GM12874 (cell line): ENCODE data around the gene AUTS2.

ENCODE experiments used
- TF ChIP-seq, protein P1 (sequence below): IDR thresholded peaks from 2 replicates; pipeline ENCODE4 v1.5.1; 2011; ENCODE audit warnings: low read depth, mild to moderate bottlenecking, control low read depth, low read length, moderate library complexity; ENCODE audit not compliant: insufficient read depth

Gene AUTS2

DNA sequence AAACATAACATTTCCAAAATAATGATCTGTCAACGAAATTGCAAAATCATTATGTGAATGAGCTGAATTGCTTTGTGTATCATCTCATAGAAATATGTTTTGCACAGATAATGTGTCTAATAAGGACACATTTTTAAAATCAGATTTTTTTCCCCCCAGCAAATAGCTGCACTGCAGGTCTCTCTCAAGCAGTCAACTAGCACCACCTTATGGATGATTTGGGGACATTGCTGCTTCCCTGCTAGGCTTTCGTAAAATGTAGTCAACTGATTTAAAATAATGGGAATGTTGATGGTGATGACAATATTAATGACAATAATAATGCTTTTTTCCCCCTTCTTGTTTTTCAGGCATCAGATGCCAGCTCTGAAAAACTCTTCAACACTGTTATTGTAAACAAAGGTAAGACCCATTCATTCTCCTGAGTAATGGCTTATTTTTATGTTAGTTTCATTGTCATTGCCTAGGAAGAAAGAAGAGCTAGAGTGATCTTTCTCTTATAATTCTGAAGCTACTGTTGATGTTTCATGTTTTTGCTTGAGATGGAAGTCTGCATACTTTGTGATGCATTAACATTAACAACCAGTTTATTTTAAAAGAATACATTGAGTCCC is 1100.1 kb downstream of the AUTS2 start:
- TF ChIP-seq, protein P1, sequence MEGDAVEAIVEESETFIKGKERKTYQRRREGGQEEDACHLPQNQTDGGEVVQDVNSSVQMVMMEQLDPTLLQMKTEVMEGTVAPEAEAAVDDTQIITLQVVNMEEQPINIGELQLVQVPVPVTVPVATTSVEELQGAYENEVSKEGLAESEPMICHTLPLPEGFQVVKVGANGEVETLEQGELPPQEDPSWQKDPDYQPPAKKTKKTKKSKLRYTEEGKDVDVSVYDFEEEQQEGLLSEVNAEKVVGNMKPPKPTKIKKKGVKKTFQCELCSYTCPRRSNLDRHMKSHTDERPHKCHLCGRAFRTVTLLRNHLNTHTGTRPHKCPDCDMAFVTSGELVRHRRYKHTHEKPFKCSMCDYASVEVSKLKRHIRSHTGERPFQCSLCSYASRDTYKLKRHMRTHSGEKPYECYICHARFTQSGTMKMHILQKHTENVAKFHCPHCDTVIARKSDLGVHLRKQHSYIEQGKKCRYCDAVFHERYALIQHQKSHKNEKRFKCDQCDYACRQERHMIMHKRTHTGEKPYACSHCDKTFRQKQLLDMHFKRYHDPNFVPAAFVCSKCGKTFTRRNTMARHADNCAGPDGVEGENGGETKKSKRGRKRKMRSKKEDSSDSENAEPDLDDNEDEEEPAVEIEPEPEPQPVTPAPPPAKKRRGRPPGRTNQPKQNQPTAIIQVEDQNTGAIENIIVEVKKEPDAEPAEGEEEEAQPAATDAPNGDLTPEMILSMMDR: peak; percentile 71

DNA sequence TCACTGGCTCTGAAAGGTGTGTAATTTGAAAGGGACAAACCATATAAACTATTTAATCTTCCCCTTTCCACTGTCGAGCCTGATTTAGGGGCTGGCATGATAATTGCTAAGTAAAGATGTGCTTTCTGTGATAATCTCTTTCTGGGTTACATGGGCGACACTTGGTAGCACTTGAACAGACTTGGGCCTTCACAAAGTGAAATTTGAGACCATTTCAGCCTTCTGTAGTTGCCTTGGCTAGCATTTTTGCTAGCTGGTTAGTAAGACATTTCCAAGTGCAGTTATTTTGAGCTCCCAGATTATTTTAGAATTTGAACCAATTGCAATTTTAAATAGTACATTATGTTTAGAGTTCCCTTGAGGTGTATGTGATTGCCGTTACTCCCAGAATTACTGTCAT is 1101.0 kb downstream of the AUTS2 start:
- TF ChIP-seq, protein P1: no peak

DNA sequence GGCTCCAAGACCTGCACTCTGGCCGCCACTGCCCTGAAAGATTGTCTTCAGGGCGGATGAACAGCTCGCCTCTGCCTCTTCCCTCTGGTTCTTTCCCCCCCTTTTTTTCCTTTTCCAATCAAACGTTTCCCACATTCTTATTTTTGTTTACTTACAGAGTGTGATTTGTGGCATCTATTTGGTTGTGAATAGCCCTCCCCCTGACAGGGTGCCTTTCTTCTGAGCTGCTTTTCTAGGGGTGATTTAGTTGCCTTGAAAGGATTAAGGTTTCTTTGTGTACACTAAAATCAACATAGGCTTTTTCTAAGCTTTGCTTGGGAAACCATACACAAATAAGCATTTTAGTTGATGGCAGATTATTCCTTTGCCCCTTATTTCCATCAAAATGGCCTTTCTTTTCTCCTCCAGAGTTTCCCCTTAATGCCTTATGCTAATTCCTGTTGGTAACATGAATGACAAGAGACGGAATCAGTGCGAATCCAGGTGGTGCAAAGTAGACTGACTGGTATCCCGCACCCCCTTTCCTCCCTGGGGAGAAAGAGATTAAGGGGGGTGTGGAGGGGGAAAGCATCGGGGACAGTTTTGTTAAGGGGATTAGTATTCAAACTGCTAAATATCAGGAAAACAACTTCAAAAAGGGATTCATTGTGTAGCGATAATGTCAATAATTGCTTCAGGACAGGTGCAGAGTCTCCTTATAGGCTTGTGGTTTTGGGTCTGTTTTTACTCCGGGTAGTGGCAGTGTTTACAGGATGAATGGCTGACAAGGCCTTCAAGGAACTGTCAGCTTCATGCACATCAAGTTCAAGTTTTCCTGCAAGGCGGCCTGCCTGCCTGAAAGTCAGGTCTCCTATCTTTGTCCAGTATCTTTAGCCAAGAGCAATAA is 1102.0 kb downstream of the AUTS2 start:
- TF ChIP-seq, protein P1: no peak

DNA sequence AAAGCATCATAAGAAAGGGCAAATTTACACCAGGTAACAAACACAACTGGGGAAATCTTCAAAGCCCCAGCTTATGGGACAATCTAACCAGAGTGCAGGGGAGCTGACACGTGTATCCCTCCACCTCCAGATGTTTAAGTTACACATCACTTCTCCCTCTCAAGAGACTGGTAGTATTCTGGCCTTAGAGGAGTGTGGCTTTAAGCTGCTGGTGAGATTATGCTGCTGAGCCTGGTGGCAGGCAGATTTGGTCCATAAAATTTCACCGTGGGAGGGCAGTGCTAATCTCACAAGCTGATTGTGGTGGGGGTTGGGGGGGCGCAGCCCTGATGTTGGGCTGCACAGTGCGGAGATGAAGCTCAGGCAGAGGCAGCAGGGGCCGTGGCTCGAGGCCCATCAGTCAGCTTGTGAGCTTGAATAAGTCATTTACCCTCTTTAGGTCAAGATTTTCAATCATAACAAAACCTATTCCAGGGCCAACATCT is 1102.7 kb downstream of the AUTS2 start:
- TF ChIP-seq, protein P1: no peak

DNA sequence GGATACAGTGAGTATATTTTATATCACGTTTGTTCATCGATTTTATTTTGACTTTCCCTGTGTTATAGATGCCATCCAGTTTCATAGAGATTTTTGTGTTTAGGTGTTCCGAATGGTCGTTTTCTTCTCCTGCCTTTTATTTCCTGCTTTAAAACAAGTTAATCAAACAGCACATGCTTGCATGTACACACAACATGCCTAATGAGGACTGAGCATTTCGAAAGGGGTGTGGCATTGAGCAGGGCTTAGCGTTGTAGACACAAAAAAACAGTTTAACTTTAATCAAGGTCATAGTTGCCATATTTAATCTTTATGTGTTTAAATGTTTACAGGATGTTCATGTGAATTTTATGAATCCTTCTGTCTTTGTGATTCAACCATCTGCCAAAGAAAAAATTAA is 1103.2 kb downstream of the AUTS2 start:
- TF ChIP-seq, protein P1: no peak

DNA sequence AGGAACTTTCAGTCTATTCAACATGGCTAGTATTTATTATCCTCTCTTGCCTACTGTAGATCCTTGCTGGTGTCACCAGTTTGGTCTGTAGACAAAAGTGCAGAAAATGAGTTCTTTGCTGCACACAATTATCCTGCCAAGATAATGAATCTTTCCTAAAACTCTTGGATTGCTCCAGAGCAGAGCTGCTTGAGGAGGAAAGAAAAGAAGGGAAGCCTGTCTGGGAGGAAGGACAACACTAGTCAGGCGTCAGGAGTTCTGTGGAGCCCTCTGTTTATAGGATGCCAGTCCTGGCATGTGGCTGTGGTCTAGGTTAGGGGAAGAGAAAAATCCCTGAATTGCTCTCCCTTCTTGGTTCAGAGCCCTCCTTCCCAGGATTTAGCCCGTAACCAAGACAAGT is 1103.7 kb downstream of the AUTS2 start:
- TF ChIP-seq, protein P1: no peak

DNA sequence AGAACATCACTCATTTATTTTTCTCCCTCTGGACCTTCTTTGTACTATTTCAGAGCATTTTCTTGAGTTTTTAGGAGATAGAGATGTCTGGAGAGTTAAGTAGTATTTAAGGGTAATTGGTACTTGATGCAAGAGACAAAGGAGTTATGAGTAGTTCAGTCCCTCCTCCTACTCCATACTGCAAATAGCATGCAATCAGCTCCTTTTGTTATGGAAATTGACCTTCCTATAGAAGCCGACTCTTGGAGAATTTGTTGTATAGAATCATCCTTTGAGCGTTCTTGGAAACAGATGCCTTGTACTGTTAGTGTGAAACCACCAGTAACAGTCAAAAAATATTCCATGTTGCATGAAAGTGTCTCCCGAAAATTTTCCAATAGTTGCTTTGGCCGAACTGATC is 1105.5 kb downstream of the AUTS2 start:
- TF ChIP-seq, protein P1: no peak
